NK-92 (cell line): ENCODE measurements around the gene PTPRZ1.

Source experiments
- DNase-seq: peaks from one replicate; lab custom pipeline; 2025; ENCODE audit not compliant: unreplicated experiment; lab: John Stamatoyannopoulos, UW

Gene PTPRZ1

DNA sequence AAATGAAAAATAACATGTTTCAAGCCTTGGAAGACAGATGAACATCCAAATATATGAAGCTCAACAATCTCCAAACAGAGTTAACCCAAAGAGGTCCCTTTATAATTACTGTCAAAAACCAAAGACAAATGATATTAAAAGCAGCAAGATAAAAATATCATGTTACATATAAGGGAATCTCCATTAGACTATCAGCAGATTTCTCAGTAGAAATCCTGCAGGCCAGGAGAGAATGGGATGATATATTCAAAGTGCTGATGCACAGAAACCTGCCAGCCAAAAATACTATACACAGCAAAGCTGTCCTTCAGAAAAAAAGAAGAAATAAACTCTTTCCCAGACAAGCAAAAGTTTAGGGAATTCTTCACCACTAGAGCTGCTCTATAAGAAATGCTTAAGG lies 230.1 kb downstream of the PTPRZ1 start:
- DNase-seq: no peak
